Brain microvascular endothelial cell (primary cell): Measurements from ENCODE around the gene AGBL4.

Source experiments
- DNase-seq: peaks from one replicate; pipeline ENCODE4 v3.0.0-alpha.2; 2020
- H3K27ac ChIP-seq: fragments of 250-450 bp; sonication (Bioruptor Pico); 2 replicates; pipeline ENCODE4 v1.5.1; 2020; ENCODE audit warnings: mild to moderate bottlenecking, moderate library complexity
- H3K27me3 ChIP-seq: fragments of 250-450 bp; sonication (Bioruptor Pico); replicated peaks from 2 replicates; pipeline ENCODE4 v1.5.1; 2020; ENCODE audit warnings: mild to moderate bottlenecking
- H3K36me3 ChIP-seq: fragments of 250-450 bp; sonication (Bioruptor Pico); replicated peaks from 2 replicates; pipeline ENCODE4 v1.5.1; 2020; ENCODE audit warnings: mild to moderate bottlenecking
- H3K4me3 ChIP-seq: 2 replicates; pipeline ENCODE4 v1.5.1; 2011; ENCODE audit warnings: low read depth, mild to moderate bottlenecking, control low read depth, low read length, moderate library complexity
- CTCF ChIP-seq: IDR thresholded peaks from 2 replicates; pipeline ENCODE4 v1.5.1; 2011; ENCODE audit warnings: low read depth, mild to moderate bottlenecking, moderate library complexity, low read length, control low read depth, inconsistent platforms; ENCODE audit errors: missing control alignments
- in situ Hi-C: cut with HindIII; loops from 2 replicates; pipeline ENCODE4 v1.10.0; 2017; ENCODE audit warnings: low sequenced_read_pairs, low pct_ligation_motif_present

AGBL4 gene

GRCh38 chr1:49185450-49185980, 838.2 kb downstream of the AGBL4 start:
- Histone ChIP-seq H3K36me3 (no peaks in the 10 kb centered on the region), H3K27ac (no peak overlapping the region), H3K4me3 (no peak overlapping the region), H3K27me3 (no peaks in the 10 kb centered on the region)
- in situ Hi-C loops: no loop called here
- no peak for TF ChIP-seq CTCF
- no peak for DNase-seq

GRCh38 chr1:49183489-49183888, 840.3 kb downstream of the AGBL4 start:
- TF ChIP-seq CTCF: no peak
- in situ Hi-C loops: no loop called here
- H3K27me3 ChIP-seq: no peaks in the 10 kb centered on the region
- no peak overlapping the region for H3K4me3 ChIP-seq
- H3K36me3 ChIP-seq: no peaks in the 10 kb centered on the region
- DNase-seq: no peak
- H3K27ac ChIP-seq: no peak overlapping the region

DNA sequence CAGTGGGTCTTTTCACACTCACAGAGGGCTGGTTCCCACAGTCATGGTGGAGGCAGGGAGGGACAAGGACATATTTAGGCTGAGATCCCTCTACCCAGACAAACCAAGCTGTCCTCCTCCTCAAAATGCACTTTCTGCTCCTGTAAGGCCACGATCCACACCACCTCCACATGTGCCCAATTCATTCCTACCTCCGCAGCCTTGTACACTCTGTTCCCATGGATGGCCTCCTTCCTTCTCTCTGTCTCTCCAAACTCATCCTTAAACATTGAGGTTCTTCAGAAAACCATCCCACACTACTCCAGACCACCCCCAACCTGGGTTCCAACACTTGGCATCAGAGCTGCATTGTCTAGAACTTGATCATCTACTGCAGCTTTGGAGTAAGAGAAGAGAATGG, 842.7 kb downstream of the AGBL4 start:
- H3K36me3 ChIP-seq: no peaks in the 10 kb centered on the region
- H3K27me3 ChIP-seq: no peaks in the 10 kb centered on the region
- no peak overlapping the region for H3K27ac ChIP-seq
- no peak overlapping the region for H3K4me3 ChIP-seq
- TF ChIP-seq CTCF: no peak
- in situ Hi-C loops: no loop called here
- DNase-seq: no peak

DNA sequence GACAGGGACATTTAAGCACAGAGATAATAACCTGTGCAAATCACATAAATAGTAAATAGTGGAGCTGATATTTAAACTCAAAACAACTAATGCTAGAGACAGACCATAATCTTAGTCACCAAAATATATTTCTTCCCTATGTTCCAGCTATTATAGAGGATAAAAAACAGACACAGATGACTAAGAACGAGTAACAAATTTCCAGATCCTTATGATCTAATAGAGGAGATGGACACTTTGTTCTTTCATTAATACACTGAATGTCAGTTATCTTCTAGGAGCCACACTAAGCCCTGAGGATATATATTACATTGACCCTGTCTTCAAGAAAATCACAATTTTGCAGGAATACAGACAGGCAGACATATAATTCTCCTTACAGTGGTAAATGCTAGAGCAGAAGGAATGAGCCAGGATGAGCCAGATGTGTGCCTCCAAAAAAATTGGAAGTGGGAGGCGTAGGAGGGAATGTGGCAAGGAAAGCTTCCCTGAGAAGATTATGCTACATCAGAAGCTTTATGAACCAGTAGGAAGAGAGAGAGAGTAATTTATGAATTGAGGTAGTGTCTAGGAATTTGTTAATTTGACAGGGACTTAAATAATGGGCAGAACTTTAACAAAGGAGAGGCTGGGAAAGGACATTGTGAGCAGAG, 851.7 kb downstream of the AGBL4 start:
- no peaks in the 10 kb centered on the region for H3K27me3 ChIP-seq
- in situ Hi-C loops: no loop called here
- DNase-seq: no peak

DNA sequence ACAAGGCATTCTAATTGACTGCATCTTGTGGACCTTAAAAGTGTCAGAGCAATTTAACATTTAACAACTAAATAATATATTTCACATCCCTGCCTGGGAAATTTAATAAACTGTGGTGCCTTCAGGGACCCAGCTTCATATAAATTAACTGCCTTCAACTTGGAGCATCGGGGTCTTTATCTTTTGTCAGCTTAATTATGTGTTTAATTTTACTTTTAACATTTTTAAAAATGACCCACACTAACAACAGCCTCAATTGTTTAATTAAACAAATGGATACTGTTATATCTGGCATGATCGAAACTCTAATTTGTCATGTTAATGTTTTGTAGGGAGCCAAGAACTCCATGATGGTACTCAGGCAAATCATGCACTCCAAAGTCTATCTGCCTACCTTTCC, 857.7 kb downstream of the AGBL4 start:
- H3K36me3 ChIP-seq: no peaks in the 10 kb centered on the region
- no peak overlapping the region for H3K27ac ChIP-seq
- no peaks in the 10 kb centered on the region for H3K27me3 ChIP-seq
- TF ChIP-seq CTCF: no peak
- H3K4me3 ChIP-seq: no peak overlapping the region
- in situ Hi-C loops: no loop called here
- no peak for DNase-seq

More for the DNA sequence above, 851.7 kb downstream of the AGBL4 start:
- Histone ChIP-seq H3K36me3 (no peaks in the 10 kb centered on the region), H3K27ac (no peak overlapping the region), H3K4me3 (no peak overlapping the region)
- TF ChIP-seq CTCF: no peak

DNA sequence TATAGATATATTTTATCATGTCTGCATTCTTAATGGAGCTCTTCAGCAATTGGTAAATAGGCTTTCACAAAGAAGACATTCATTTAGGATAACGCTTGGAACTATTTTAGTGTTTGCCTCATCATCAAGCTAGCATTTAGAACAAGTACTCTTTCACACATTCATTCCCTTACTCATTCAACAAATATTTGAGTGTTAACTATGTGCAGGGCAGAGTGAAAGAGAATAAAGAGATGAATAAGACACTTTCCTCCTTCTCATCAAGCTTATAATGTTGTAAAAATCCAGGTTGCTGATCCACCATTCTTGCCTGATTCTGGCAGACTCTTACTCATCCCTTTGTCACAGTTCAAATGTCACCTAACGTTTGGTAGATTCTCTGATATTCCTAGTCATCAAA, 860.7 kb downstream of the AGBL4 start:
- in situ Hi-C loops: no loop called here
- TF ChIP-seq CTCF: no peak
- Histone ChIP-seq H3K27ac (no peak overlapping the region), H3K4me3 (no peak overlapping the region), H3K36me3 (no peaks in the 10 kb centered on the region), H3K27me3 (no peaks in the 10 kb centered on the region)
- no peak for DNase-seq
